OCI-LY7 (cell line): ENCODE results near the gene PCYT2. TPM values are rescaled to one million over a fixed set of nuclear protein-coding genes. Genes with fewer than 3 reads are reported as not detected.

Experiments used
- Bru-seq: library from RNA; stranded (reverse); fragments of 400-500 nt; gene quantifications from one replicate; lab custom pipeline; 2021; lab: Mats Ljungman, UMichigan
- BruChase-seq, 2 experiments: library from RNA; stranded (reverse); fragments of 400-500 nt; gene quantifications; one replicate each; lab custom pipeline; 2021; lab: Mats Ljungman, UMichigan
- BruUV-seq: library from RNA; stranded (reverse); fragments of 400-500 nt; replicated peaks from 2 replicates; lab custom pipeline; 2021; lab: Mats Ljungman, UMichigan
- CTCF ChIA-PET: fragments of 300-600 bp; sonication (Branson Sonifier 250); formaldehyde crosslinking; loops from one replicate; lab custom pipeline; 2022; ENCODE audit warnings: antibody characterized with exemption; ENCODE audit not compliant: unreplicated experiment; lab: Charles Lee
- POLR2A ChIA-PET: fragments of 300-600 bp; sonication (Branson Sonifier 250); formaldehyde crosslinking; loops from one replicate; lab custom pipeline; 2022; ENCODE audit warnings: antibody characterized with exemption; lab: Charles Lee
- DNase-seq: peaks from one replicate; pipeline ENCODE4 v3.0.0-alpha.2; 2015; ENCODE audit warnings: low spot score
- H2AFZ ChIP-seq: fragments of 200-600 bp; sonication (generic), shearing (Covaris generic); 2 replicates; pipeline ENCODE4 v1.6.1; 2014; ENCODE audit warnings: mild to moderate bottlenecking, antibody characterized with exemption, low read length, moderate library complexity
- H3K27ac ChIP-seq: fragments of 200-600 bp; sonication (generic); 2 replicates; pipeline ENCODE4 v1.5.1; 2014; ENCODE audit warnings: mixed run types, low read depth, mild to moderate bottlenecking, moderate library complexity, low read length, inconsistent platforms; ENCODE audit not compliant: poor library complexity, severe bottlenecking
- H3K36me3 ChIP-seq: fragments of 200-600 bp; sonication (generic); 2 replicates; pipeline ENCODE4 v1.6.1; 2014; ENCODE audit warnings: mild to moderate bottlenecking, antibody characterized with exemption, low read length, moderate library complexity, mixed read lengths; ENCODE audit not compliant: insufficient read depth
- H3K4me1 ChIP-seq: fragments of 200-600 bp; sonication (generic); 2 replicates; pipeline ENCODE4 v1.5.1; 2014; ENCODE audit warnings: mild to moderate bottlenecking, low read length; ENCODE audit not compliant: insufficient read depth, poor library complexity, severe bottlenecking
- H3K4me2 ChIP-seq: fragments of 200-600 bp; sonication (generic); 2 replicates; pipeline ENCODE4 v1.6.1; 2014; ENCODE audit warnings: mild to moderate bottlenecking, low read length
- H3K4me3 ChIP-seq: fragments of 200-600 bp; sonication (generic); 2 replicates; pipeline ENCODE4 v1.5.1; 2014; ENCODE audit warnings: mild to moderate bottlenecking, low read depth, low read length; ENCODE audit not compliant: poor library complexity, severe bottlenecking
- H3K79me2 ChIP-seq: fragments of 200-600 bp; sonication (generic); 2 replicates; pipeline ENCODE4 v1.6.1; 2016; ENCODE audit warnings: low read depth, mild to moderate bottlenecking, low read length, moderate library complexity, mixed read lengths; ENCODE audit not compliant: insufficient read depth
- H3K9me2 ChIP-seq: fragments of 200-600 bp; sonication (generic); 2 replicates; pipeline ENCODE4 v1.6.1; 2016; ENCODE audit warnings: mild to moderate bottlenecking, low read length, mixed read lengths; ENCODE audit not compliant: insufficient read depth
- H3K9me3 ChIP-seq: fragments of 200-600 bp; sonication (generic); 2 replicates; pipeline ENCODE4 v1.6.1; 2014; ENCODE audit warnings: mild to moderate bottlenecking, mixed run types, low read length, mixed read lengths
- H4K20me1 ChIP-seq: fragments of 200-600 bp; sonication (generic); 2 replicates; pipeline ENCODE4 v1.6.1; 2014; ENCODE audit warnings: mild to moderate bottlenecking, antibody characterized with exemption, low read length, moderate library complexity, mixed read lengths; ENCODE audit not compliant: insufficient read depth
- EZH2phosphoT487 ChIP-seq: fragments of 200-600 bp; sonication (generic); IDR thresholded peaks from 2 replicates; pipeline ENCODE4 v1.6.1; 2018; ENCODE audit warnings: low read depth, borderline replicate concordance, mild to moderate bottlenecking, mixed run types, antibody characterized with exemption, low read length, moderate library complexity, mixed read lengths
- intact Hi-C: fragments of 100-400 bp; cut with micrococcal nuclease; formaldehyde crosslinking; loops from one replicate; pipeline ENCODE4 v1.10.0; 2022; ENCODE audit not compliant: unreplicated experiment
- long read RNA-seq: library from polyadenylated mRNA; stranded (forward); transcript quantifications from one replicate; pipeline ENCODE4 v2.0.0, GENCODE V29; 2022
- total RNA-seq, 2 experiments: library from RNA; depleted of rRNA in 1 of 2; stranded (reverse); fragments of >200 nt in 1 of 2; shearing (Covaris generic) in 1 of 2; gene quantifications; 2 replicates each; pipeline ENCODE4 v1.2.3, GENCODE V29; 2014 to 2022
- TF ChIP-seq, protein P1 (sequence below): fragments of 200-600 bp; sonication (generic); conservative IDR thresholded peaks from 2 replicates; pipeline ENCODE4 v1.5.1; 2014; ENCODE audit warnings: mild to moderate bottlenecking, antibody characterized with exemption, low read length, moderate library complexity, mixed read lengths

PCYT2 gene
- 70.1 and 70.4 TPM in 2 replicates for total RNA-seq (2014; rRNA removed; shearing (Covaris generic))
- total RNA-seq (2022), result 104 and 108 TPM in 2 replicates
- Bru-seq, nascent RNA, result percentile 50 among the genes with signal in this experiment
- BruChase-seq, experiment 1, labeled RNA remaining after a 6-hour chase, result percentile 62 among the genes with signal in this experiment
- percentile 66 among the genes with signal in this experiment for BruChase-seq, experiment 2, labeled RNA remaining after a 2-hour chase
- long read RNA-seq, full-length matches to known transcripts, result 207 of 298 reads
- long read RNA-seq, partial matches to known transcripts, result 9 of 298 reads
- long read RNA-seq, other reads (novel, unspliced or antisense), result 82 of 298 reads

- Histone ChIP-seq H3K27ac (peak within 1 kb of the TSS; percentile 22), H3K9me3 (no peaks in the 10 kb centered on the region), H4K20me1 (no peaks in the 10 kb centered on the region; the same call in 1 of the 2 replicates), H3K4me1 (peaks cover 15% of the 10 kb centered on the region), H3K4me3 (peak within 1 kb of the TSS; percentile 85), H3K9me2 (no peaks in the 10 kb centered on the region), H3K4me2 (peak within 1 kb of the TSS; percentile 79), H3K36me3 (peaks cover 70% of the 10 kb centered on the region), H3K79me2 (peaks cover 5% of the 10 kb centered on the region; the same call in 1 of the 2 replicates), H2AFZ (peak within 1 kb of the TSS; percentile 1; the same call in 1 of the 2 replicates)
- ChIA-PET CTCF (no interaction called here), POLR2A (interaction anchor here (0.5 kb wide), 1 partner anchor 19 kb away, joined by 3 read pairs; no protein-coding TSS in a partner anchor)
- intact Hi-C loops, result loop anchor here (1.0 kb wide), 2 partner anchors 20 to 42 kb away; partner anchors contain the start of genes ALYREF and ANAPC11
- DNase-seq, result peak; percentile 98
- no TSS peak for BruUV-seq
- TF ChIP-seq, protein P1, sequence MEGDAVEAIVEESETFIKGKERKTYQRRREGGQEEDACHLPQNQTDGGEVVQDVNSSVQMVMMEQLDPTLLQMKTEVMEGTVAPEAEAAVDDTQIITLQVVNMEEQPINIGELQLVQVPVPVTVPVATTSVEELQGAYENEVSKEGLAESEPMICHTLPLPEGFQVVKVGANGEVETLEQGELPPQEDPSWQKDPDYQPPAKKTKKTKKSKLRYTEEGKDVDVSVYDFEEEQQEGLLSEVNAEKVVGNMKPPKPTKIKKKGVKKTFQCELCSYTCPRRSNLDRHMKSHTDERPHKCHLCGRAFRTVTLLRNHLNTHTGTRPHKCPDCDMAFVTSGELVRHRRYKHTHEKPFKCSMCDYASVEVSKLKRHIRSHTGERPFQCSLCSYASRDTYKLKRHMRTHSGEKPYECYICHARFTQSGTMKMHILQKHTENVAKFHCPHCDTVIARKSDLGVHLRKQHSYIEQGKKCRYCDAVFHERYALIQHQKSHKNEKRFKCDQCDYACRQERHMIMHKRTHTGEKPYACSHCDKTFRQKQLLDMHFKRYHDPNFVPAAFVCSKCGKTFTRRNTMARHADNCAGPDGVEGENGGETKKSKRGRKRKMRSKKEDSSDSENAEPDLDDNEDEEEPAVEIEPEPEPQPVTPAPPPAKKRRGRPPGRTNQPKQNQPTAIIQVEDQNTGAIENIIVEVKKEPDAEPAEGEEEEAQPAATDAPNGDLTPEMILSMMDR, result peak; percentile 62
- no peak for TF ChIP-seq EZH2phosphoT487
Observed at GRCh38 chr17:81911277-81911961, at the start of gene PCYT2. TSS of gene PCYT2 (minus strand) at chr17:81911399. CDS start at chr17:81911355, 44 bp downstream.

DNA sequence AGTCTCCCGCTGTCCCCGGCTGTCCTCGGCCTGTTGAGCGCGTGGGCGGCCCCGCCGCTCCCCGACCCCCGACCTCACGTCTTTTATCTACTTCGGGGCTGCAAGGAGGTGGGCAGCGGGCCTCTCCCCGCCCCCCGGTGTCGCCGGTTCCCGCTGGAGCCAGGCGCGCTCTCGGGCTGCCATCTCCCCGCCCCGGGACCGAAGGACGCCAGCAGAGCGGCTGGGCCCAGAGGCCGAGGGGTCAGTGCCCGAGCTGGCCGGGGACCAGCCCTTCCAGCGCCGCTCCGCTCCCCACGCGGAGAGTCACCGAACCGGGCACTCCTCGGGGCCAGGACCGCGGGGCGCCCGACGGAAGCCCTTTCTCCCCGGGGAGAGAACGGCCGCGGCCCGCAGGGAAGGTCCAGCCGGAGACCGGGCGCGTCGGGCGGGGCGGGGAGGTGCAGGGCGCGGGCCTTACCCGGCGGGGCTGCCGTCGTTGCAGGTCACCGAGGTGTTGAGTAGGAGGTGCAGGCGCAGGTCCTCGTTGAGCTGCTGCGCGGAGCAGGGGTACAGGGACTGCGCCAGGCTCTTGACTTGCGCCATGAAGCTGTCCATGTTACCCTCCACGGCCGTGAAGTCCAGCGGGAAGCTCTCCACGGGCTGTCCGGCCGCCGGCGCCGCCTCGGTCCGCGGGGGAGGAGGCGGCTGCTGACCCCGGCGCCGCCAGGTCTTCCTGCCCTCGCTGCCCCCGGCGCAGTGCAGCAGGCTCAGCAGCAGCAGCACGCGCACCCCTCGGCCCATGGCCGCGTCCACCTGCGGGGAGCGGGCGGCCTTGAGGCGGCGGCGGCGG lies 49.1 kb upstream of the PCYT2 start:
- peak overlapping the region; percentile 71 for H2AFZ ChIP-seq
- H3K79me2 ChIP-seq, result no peaks in the 10 kb centered on the region
- BruUV-seq, result no TSS peak
- H3K9me3 ChIP-seq, result no peaks in the 10 kb centered on the region
- no peak for TF ChIP-seq EZH2phosphoT487
- TF ChIP-seq, protein P1, result no peak
- no peaks in the 10 kb centered on the region for H3K36me3 ChIP-seq
- no peaks in the 10 kb centered on the region for H4K20me1 ChIP-seq
- no peaks in the 10 kb centered on the region for H3K9me2 ChIP-seq
- peak overlapping the region; percentile 61 for H3K4me2 ChIP-seq
- CTCF ChIA-PET, result interaction anchor here (1.1 kb wide), 1 partner anchor 28 kb away, joined by 3 read pairs; no protein-coding TSS in a partner anchor
- POLR2A ChIA-PET, result no interaction called here
- intact Hi-C loops, result no loop called here
- H3K4me3 ChIP-seq, result peak overlapping the region; percentile 58
- H3K27ac ChIP-seq, result no peak overlapping the region
- DNase-seq, result no peak
- peaks cover 11% of the 10 kb centered on the region for H3K4me1 ChIP-seq
